NCI-H187 (cell line): ENCODE data around the gene PDE6A.
"Not testable (repeated sequence)": the region's sequence is repeated elsewhere in the genome, so short reads cannot be mapped to it uniquely, and the experiment has no call there.

Experiments
- DNase-seq, 2 experiments: peaks; one replicate each; lab custom pipeline; 2025; lab: John Stamatoyannopoulos, UW

Gene PDE6A

GRCh38 chr5:149951138-149951749, 6.7 kb upstream of the PDE6A start:
- no peak for DNase-seq

- DNase-seq, result no peak
Measured at GRCh38 chr5:149948993-149949392, 4.4 kb upstream of the PDE6A start.

GRCh38 chr5:149946118-149946517, 1.5 kb upstream of the PDE6A start:
- DNase-seq, result no peak

GRCh38 chr5:149943177-149943949, 1.2 kb downstream of the PDE6A start:
- DNase-seq, result not testable (repeated sequence)

GRCh38 chr5:149942741-149943169, 1.8 kb downstream of the PDE6A start:
- not testable (repeated sequence) for DNase-seq

GRCh38 chr5:149942199-149942598, 2.4 kb downstream of the PDE6A start:
- no peak for DNase-seq

- DNase-seq, result no peak
Measured at GRCh38 chr5:149941795-149942194, 2.8 kb downstream of the PDE6A start.

- DNase-seq, result no peak
Measured at GRCh38 chr5:149940941-149941644, 3.5 kb downstream of the PDE6A start.

- no peak for DNase-seq
Measured at GRCh38 chr5:149940077-149940574, 4.5 kb downstream of the PDE6A start.

- DNase-seq, result no peak
Measured at GRCh38 chr5:149939546-149939945, 5.0 kb downstream of the PDE6A start.

GRCh38 chr5:149938791-149939358, 5.7 kb downstream of the PDE6A start:
- DNase-seq, result no peak

- DNase-seq, result no peak
Measured at GRCh38 chr5:149938279-149938678, 6.3 kb downstream of the PDE6A start.

GRCh38 chr5:149937610-149938009, 7.0 kb downstream of the PDE6A start:
- DNase-seq, result peak in 1 of 2 experiments; percentile 54

GRCh38 chr5:149936700-149937091, 7.9 kb downstream of the PDE6A start:
- DNase-seq, result no peak

GRCh38 chr5:149936044-149936699, 8.4 kb downstream of the PDE6A start:
- no peak for DNase-seq

GRCh38 chr5:149935431-149935901, 9.1 kb downstream of the PDE6A start:
- no peak for DNase-seq

GRCh38 chr5:149932445-149933350, 11.9 kb downstream of the PDE6A start:
- peak; percentile 24 to 52 for DNase-seq

GRCh38 chr5:149931992-149932436, 12.6 kb downstream of the PDE6A start:
- peak in 1 of 2 experiments; percentile 49 for DNase-seq

- no peak for DNase-seq
Measured at GRCh38 chr5:149930749-149931574, 13.6 kb downstream of the PDE6A start.
